GM23248 (cell line): ENCODE data around the gene FAS. TPM values are rescaled to one million over a fixed set of nuclear protein-coding genes. Genes with fewer than 3 reads are reported as not detected.
"Not testable (repeated sequence)": the region's sequence is repeated elsewhere in the genome, so short reads cannot be mapped to it uniquely, and the experiment has no call there.

ENCODE experiments used
- DNase-seq: peaks from one replicate; pipeline ENCODE4 v3.0.0-alpha.2; 2015
- H2AFZ ChIP-seq: fragments of 200-600 bp; sonication (generic); 2 replicates; pipeline ENCODE4 v1.6.1; 2016; ENCODE audit warnings: antibody characterized with exemption
- H3F3A ChIP-seq: fragments of 200-600 bp; sonication (generic); 2 replicates; pipeline ENCODE4 v1.6.1; 2016; ENCODE audit warnings: mild to moderate bottlenecking, antibody characterized with exemption, mixed run types; ENCODE audit not compliant: insufficient read depth
- H3K27ac ChIP-seq: fragments of 200-600 bp; sonication (generic); 2 replicates; pipeline ENCODE4 v1.5.1; 2016; ENCODE audit warnings: mild to moderate bottlenecking
- H3K27me3 ChIP-seq: fragments of 200-600 bp; sonication (generic); replicated peaks from 2 replicates; pipeline ENCODE4 v1.6.1; 2016; ENCODE audit warnings: mild to moderate bottlenecking; ENCODE audit not compliant: insufficient read depth
- H3K36me3 ChIP-seq: fragments of 200-600 bp; sonication (generic); 2 replicates; pipeline ENCODE4 v1.6.1; 2016; ENCODE audit warnings: low read depth, mild to moderate bottlenecking
- H3K4me1 ChIP-seq: fragments of 200-600 bp; sonication (generic); 2 replicates; pipeline ENCODE4 v1.6.1; 2016; ENCODE audit warnings: mild to moderate bottlenecking; ENCODE audit not compliant: insufficient read depth
- H3K4me2 ChIP-seq: fragments of 200-600 bp; sonication (generic); one replicate; pipeline ENCODE4 v1.6.1; 2016; ENCODE audit warnings: mild to moderate bottlenecking; ENCODE audit not compliant: unreplicated experiment
- H3K4me3 ChIP-seq: fragments of 200-600 bp; sonication (generic); 2 replicates; pipeline ENCODE4 v1.5.1; 2016; ENCODE audit warnings: mild to moderate bottlenecking
- H3K79me2 ChIP-seq: fragments of 200-600 bp; sonication (generic); 2 replicates; pipeline ENCODE4 v1.6.1; 2016; ENCODE audit warnings: mild to moderate bottlenecking; ENCODE audit not compliant: insufficient read depth
- H3K9ac ChIP-seq: fragments of 200-600 bp; sonication (generic); 2 replicates; pipeline ENCODE4 v1.6.1; 2016; ENCODE audit warnings: mild to moderate bottlenecking
- H3K9me2 ChIP-seq: fragments of 200-600 bp; sonication (generic); 2 replicates; pipeline ENCODE4 v1.6.1; 2016; ENCODE audit warnings: mixed run types, mild to moderate bottlenecking, moderate library complexity; ENCODE audit not compliant: insufficient read depth
- H3K9me3 ChIP-seq: fragments of 200-600 bp; sonication (generic); one replicate; pipeline ENCODE4 v1.6.1; 2017; ENCODE audit warnings: low read depth
- H4K20me1 ChIP-seq: fragments of 200-600 bp; sonication (generic); 2 replicates; pipeline ENCODE4 v1.6.0; 2016; ENCODE audit not compliant: insufficient read depth
- EZH2 ChIP-seq: fragments of 200-600 bp; sonication (generic); IDR thresholded peaks from 2 replicates; pipeline ENCODE4 v1.6.1; 2018; ENCODE audit warnings: antibody characterized with exemption, mild to moderate bottlenecking; ENCODE audit not compliant: insufficient read depth, poor library complexity, severe bottlenecking
- EZH2phosphoT487 ChIP-seq: fragments of 200-600 bp; sonication (generic); IDR thresholded peaks from 2 replicates; pipeline ENCODE4 v1.6.1; 2018; ENCODE audit warnings: antibody characterized with exemption, moderate library complexity, mild to moderate bottlenecking, low read depth; ENCODE audit not compliant: insufficient read depth
- WGBS, 2 experiments: methylation state at CpG; one replicate each; pipeline ENCODE4 v1.1.6; 2015 to 2017; ENCODE audit warnings: low lambda C conversion rate in 2 of 2, low coverage in 1 of 2; ENCODE audit errors: missing lambda C conversion rate in 2 of 2; 5-methylcytosine and 5-hydroxymethylcytosine counted together
- in situ Hi-C: fragments of 300-500 bp; cut with MboI; formaldehyde crosslinking; loops from 2 replicates; pipeline ENCODE4 v1.15.0; 2020
- polyA plus RNA-seq: library from polyadenylated mRNA; unstranded; fragments of >200 nt; fragmentation: Nextera tagmentation; extraction: Ambion mirVana; gene quantifications from 2 replicates; pipeline ENCODE4 v1.2.1, GENCODE V29; 2016
- total RNA-seq: library from RNA; depleted of rRNA; stranded (reverse); fragments of >200 nt; shearing (Covaris generic); gene quantifications from 2 replicates; pipeline ENCODE4 v1.2.3, GENCODE V29; 2014

FAS gene
- total and polyA plus RNA-seq, 2 experiments from 2014 or later: 55.4 to 77.8 TPM

DNA sequence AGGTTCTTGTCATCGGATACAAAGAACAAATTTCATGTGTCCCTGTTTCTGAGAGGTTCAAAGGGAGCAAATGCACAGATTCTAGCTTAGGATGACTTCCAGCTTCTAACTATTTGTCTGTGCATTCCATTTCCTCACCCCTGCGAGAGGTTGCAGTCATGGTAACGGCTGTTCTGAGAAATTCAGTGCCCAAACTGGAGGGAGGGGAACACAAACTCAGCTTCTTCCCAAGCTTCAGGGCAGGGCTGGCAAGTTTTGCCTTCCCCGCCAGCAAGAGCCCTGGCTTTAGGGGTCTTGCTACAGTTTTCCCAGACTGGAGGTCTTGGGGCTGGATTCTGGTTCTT, 11.1 kb downstream of the FAS start:
- Histone ChIP-seq H2AFZ (no peak overlapping the region), H3K36me3 (peaks cover 38% of the 10 kb centered on the region), H3K79me2 (peaks cover 97% of the 10 kb centered on the region), H3K4me3 (no peak overlapping the region), H3K9me3 (no peaks in the 10 kb centered on the region), H3K4me1 (peaks cover 32% of the 10 kb centered on the region), H3F3A (no peaks in the 10 kb centered on the region), H4K20me1 (no peaks in the 10 kb centered on the region), H3K9ac (peak overlapping the region; percentile 55; the same call in 1 of the 2 replicates), H3K9me2 (no peaks in the 10 kb centered on the region), H3K27me3 (no peaks in the 10 kb centered on the region), H3K27ac (0 out of 2 replicates have a peak overlapping the region, but pooled peaks have one; percentile 14), H3K4me2 (no peak overlapping the region)
- DNase-seq: no peak
- 95 to 97% methylated on average over 4 of the region's 4 CpGs for WGBS, 2 experiments
- in situ Hi-C loops: no loop called here
- TF ChIP-seq EZH2 (no peak), EZH2phosphoT487 (no peak)

- 87 to 91% methylated on average over 4 of the region's 4 CpGs for WGBS, 2 experiments
- Histone ChIP-seq H3K79me2 (peaks cover 97% of the 10 kb centered on the region), H3K9me2 (no peaks in the 10 kb centered on the region), H3K36me3 (peaks cover 42% of the 10 kb centered on the region), H3K27me3 (no peaks in the 10 kb centered on the region), H3K9ac (no peak overlapping the region), H3K4me2 (no peak overlapping the region), H3K4me3 (no peak overlapping the region), H3K9me3 (no peaks in the 10 kb centered on the region), H2AFZ (no peak overlapping the region), H3K27ac (0 out of 2 replicates have a peak overlapping the region, but pooled peaks have one; percentile 1), H3F3A (no peaks in the 10 kb centered on the region), H3K4me1 (peaks cover 32% of the 10 kb centered on the region), H4K20me1 (no peaks in the 10 kb centered on the region)
- in situ Hi-C loops: no loop called here
- no peak for DNase-seq
- TF ChIP-seq EZH2: no peak
- TF ChIP-seq EZH2phosphoT487: no peak
These were observed 11.8 kb downstream of the FAS start for GRCh38 chr10:89002226-89002978.

GRCh38 chr10:89003344-89003743, 12.7 kb downstream of the FAS start:
- Histone ChIP-seq H3K9me3 (no peaks in the 10 kb centered on the region), H3K4me3 (no peak overlapping the region), H4K20me1 (no peaks in the 10 kb centered on the region), H3K27me3 (no peaks in the 10 kb centered on the region), H3K27ac (no peak overlapping the region), H2AFZ (no peak overlapping the region), H3K9me2 (no peaks in the 10 kb centered on the region), H3K4me1 (peaks cover 32% of the 10 kb centered on the region), H3K4me2 (no peak overlapping the region), H3F3A (no peaks in the 10 kb centered on the region), H3K36me3 (peaks cover 47% of the 10 kb centered on the region), H3K79me2 (peaks cover 97% of the 10 kb centered on the region), H3K9ac (no peak overlapping the region)
- 60 to 70% methylated on average over 2 of the region's 2 CpGs for WGBS, 2 experiments
- DNase-seq: no peak
- in situ Hi-C loops: no loop called here
- TF ChIP-seq EZH2: no peak
- TF ChIP-seq EZH2phosphoT487: no peak

DNA sequence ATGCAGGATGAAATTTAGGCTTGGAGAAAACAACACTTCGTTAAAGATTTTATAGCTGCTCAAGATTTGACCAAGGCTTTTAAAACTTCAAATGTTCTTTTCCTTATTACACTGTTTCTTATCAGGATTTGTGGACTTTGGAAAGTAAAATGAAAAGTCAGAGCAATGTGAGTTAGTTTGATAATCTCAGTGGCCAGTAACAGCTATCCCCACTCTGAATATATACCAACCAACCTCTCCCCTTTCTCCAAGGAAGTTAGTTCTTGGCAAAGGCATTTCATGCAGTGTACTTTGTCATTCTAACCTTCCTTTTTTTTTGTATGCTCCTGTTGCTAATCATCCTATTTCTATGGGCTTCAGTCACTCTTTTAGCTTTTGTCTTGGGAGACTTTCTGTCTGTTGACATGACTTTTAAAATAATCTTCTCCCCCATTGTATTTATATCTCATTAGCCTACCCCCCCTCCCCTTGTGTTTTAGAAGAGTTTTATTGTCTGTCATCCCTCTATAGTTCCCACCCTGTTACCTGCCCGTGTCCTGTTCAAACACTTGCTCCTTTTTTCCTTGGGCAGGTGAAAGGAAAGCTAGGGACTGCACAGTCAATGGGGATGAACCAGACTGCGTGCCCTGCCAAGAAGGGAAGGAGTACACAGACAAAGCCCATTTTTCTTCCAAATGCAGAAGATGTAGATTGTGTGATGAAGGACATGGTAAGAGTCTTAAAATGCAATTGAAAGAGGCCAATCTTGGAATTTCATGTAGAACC, 16.7 kb downstream of the FAS start:
- Histone ChIP-seq H3K27ac (no peak overlapping the region), H3K4me1 (no peaks in the 10 kb centered on the region), H3F3A (0 out of 2 replicates have a peak, but pooled peaks cover 4% of the 10 kb centered on the region), H3K4me2 (no peak overlapping the region), H3K9me2 (no peaks in the 10 kb centered on the region), H4K20me1 (no peaks in the 10 kb centered on the region), H3K36me3 (peaks cover 83% of the 10 kb centered on the region), H2AFZ (no peak overlapping the region), H3K4me3 (no peak overlapping the region), H3K79me2 (peaks cover 76% of the 10 kb centered on the region), H3K9me3 (no peaks in the 10 kb centered on the region), H3K27me3 (no peaks in the 10 kb centered on the region), H3K9ac (no peak overlapping the region)
- in situ Hi-C loops: no loop called here
- TF ChIP-seq EZH2phosphoT487: no peak
- TF ChIP-seq EZH2: no peak
- WGBS, 2 experiments: 77 to 85% methylated on average over 3 of the region's 3 CpGs
- DNase-seq: no peak

DNA sequence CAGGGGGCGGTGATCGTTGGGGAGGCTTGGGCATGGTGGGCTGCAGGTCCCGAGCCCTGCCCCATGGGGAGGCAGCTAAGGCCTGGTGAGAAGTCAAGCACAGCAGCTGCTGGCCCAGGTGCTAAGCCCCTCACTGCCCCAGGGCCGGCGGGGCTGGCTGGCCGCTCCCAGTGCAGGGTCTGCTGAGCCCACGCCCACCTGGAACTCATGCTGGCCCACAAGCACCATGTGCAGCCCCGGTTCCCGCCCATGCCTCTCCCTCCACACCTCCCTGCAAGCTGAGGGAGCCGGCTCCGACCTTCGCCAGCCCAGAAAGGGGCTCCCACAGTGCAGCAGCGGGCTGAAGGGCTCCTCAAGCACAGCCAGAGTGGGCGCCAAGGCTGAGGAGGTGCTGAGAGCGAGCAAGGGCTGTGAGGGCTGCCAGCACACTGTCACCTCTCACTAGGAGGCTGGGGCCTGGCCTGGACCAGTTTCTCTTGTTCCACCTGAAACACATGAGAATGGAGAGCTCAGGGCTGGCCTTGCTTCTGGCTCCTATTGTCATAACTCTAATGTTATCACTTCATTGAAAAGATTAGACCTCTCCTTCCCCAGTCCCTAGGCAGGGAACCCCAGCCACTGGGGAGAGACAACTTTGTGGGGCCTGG, 28.2 kb downstream of the FAS start:
- 91 to 92% methylated on average over 11 to 14 of the region's 15 CpGs for WGBS, 2 experiments
- H3F3A ChIP-seq, H3K9me2 ChIP-seq, H3K27me3 ChIP-seq, H3K4me3 ChIP-seq, H3K27ac ChIP-seq, DNase-seq, H3K4me2 ChIP-seq, H3K9me3 ChIP-seq, H3K9ac ChIP-seq, H3K4me1 ChIP-seq, H3K79me2 ChIP-seq, in situ Hi-C loops, H2AFZ ChIP-seq, H4K20me1 ChIP-seq: not testable (repeated sequence)
- H3K36me3 ChIP-seq: peaks cover 76% of the 10 kb centered on the region
